ENCODE data around the gene GLT6D1.

- TF ChIP-seq CTCF (IDR thresholded peaks at IDR 0.05) (no peak), POLR2A (IDR thresholded peaks at IDR 0.05) (no peak), EP300 (IDR thresholded peaks at IDR 0.05) (no peak)
Observed at GRCh38 chr9:135590486-135591079, 48.8 kb downstream of the GLT6D1 start.
